ENCODE data around the gene LITAFD.

GRCh38 chr16:8853611-8854010 is 28.5 kb upstream of the LITAFD start:
- TF ChIP-seq CTCF (IDR thresholded peaks at IDR 0.05) (no peak), RAD21 (IDR thresholded peaks at IDR 0.05; ENCODE audit: low read length) (no peak), ELF1 (IDR thresholded peaks at IDR 0.05) (no peak), POLR2AphosphoS5 (IDR thresholded peaks at IDR 0.05; ENCODE audit: low read depth, low read length) (no peak), TCF12 (IDR thresholded peaks at IDR 0.05) (no peak), NRF1 (IDR thresholded peaks at IDR 0.05; ENCODE audit: low read depth, low read length) (no peak), YY1 (IDR thresholded peaks at IDR 0.05; ENCODE audit: low read depth) (no peak), EZH2phosphoT487 (IDR thresholded peaks at IDR 0.05; ENCODE audit: borderline replicate concordance, low read depth) (no peak), EP300 (IDR thresholded peaks at IDR 0.05; ENCODE audit: borderline replicate concordance in 1 of 2, low read depth in 1 of 2, low read length in 1 of 2) (no peak), RFX5 (IDR thresholded peaks at IDR 0.05; ENCODE audit: low read length) (no peak)
